GM23338 (cell line): ENCODE measurements around the gene GIPC2. TPM values are rescaled to one million over a fixed set of nuclear protein-coding genes. Genes with fewer than 3 reads are reported as not detected.

Source experiments
- ATAC-seq: fragments of 200-7000 bp; cut with Tn5 transposase; 3 replicates; pipeline ENCODE4 v1.9.1; 2020
- DNase-seq: peaks from one replicate; pipeline ENCODE4 v3.0.0-alpha.2; 2015; ENCODE audit warnings: low spot score
- H2AFZ ChIP-seq: fragments of 200-600 bp; sonication (generic); 2 replicates; pipeline ENCODE4 v1.8.0; 2016; ENCODE audit warnings: antibody characterized with exemption, mild to moderate bottlenecking, moderate library complexity
- H3F3A ChIP-seq: fragments of 200-600 bp; sonication (generic); replicated peaks from 2 replicates; pipeline ENCODE4 v1.8.0; 2017; ENCODE audit warnings: antibody characterized with exemption, mixed run types, low read depth
- H3K27ac ChIP-seq: fragments of 200-600 bp; sonication (generic); 2 replicates; pipeline ENCODE4 v1.6.1; 2016; ENCODE audit warnings: low read depth
- H3K27me3 ChIP-seq: fragments of 200-600 bp; sonication (generic); 2 replicates; pipeline ENCODE4 v1.8.0; 2016; ENCODE audit warnings: mild to moderate bottlenecking, mixed run types, moderate library complexity; ENCODE audit not compliant: insufficient read depth
- H3K36me3 ChIP-seq: fragments of 200-600 bp; sonication (generic); 2 replicates; pipeline ENCODE4 v1.8.0; 2016; ENCODE audit warnings: mild to moderate bottlenecking; ENCODE audit not compliant: insufficient read depth
- H3K4me1 ChIP-seq: fragments of 200-600 bp; sonication (generic); 2 replicates; pipeline ENCODE4 v1.8.0; 2016; ENCODE audit warnings: mild to moderate bottlenecking, moderate library complexity; ENCODE audit not compliant: insufficient read depth
- H3K4me2 ChIP-seq: fragments of 200-600 bp; sonication (generic); 2 replicates; pipeline ENCODE4 v1.7.1; 2017; ENCODE audit warnings: mixed run types
- H3K4me3 ChIP-seq: fragments of 200-600 bp; sonication (generic); 2 replicates; pipeline ENCODE4 v1.6.1; 2016; ENCODE audit warnings: mixed run types
- H3K79me2 ChIP-seq: fragments of 200-600 bp; sonication (generic); replicated peaks from 2 replicates; pipeline ENCODE4 v1.8.0; 2017; ENCODE audit warnings: mild to moderate bottlenecking; ENCODE audit not compliant: insufficient read depth
- H3K9me2 ChIP-seq: fragments of 200-600 bp; sonication (generic); 2 replicates; pipeline ENCODE4 v1.8.0; 2017; ENCODE audit not compliant: insufficient read depth
- H4K20me1 ChIP-seq: fragments of 200-600 bp; sonication (generic); replicated peaks from 2 replicates; pipeline ENCODE4 v1.8.0; 2017; ENCODE audit warnings: mild to moderate bottlenecking; ENCODE audit not compliant: insufficient read depth
- H3K27ac Mint-ChIP-seq: 2 replicates; pipeline ENCODE4 v1.8.0; 2020; ENCODE audit warnings: inconsistent platforms, mild to moderate bottlenecking, moderate library complexity, mixed read lengths
- H3K27me3 Mint-ChIP-seq: 3 replicates; pipeline ENCODE4 v1.8.0; 2022; ENCODE audit warnings: low read depth, mild to moderate bottlenecking, moderate library complexity, mixed read lengths, inconsistent platforms; ENCODE audit not compliant: insufficient read depth, poor library complexity
- H3K36me3 Mint-ChIP-seq: 3 replicates; pipeline ENCODE4 v1.8.0; 2021; ENCODE audit warnings: low read depth, mild to moderate bottlenecking, inconsistent platforms, moderate library complexity, mixed read lengths
- H3K4me1 Mint-ChIP-seq: 3 replicates; pipeline ENCODE4 v1.8.0; 2020; ENCODE audit warnings: mild to moderate bottlenecking, inconsistent platforms, mixed read lengths
- H3K4me3 Mint-ChIP-seq: 3 replicates; pipeline ENCODE4 v1.8.0; 2021; ENCODE audit warnings: moderate library complexity, mild to moderate bottlenecking, inconsistent platforms, mixed read lengths
- H3K9me3 Mint-ChIP-seq: 3 replicates; pipeline ENCODE4 v1.8.0; 2020; ENCODE audit warnings: moderate library complexity, mild to moderate bottlenecking, inconsistent platforms, mixed read lengths
- CREB1 ChIP-seq: fragments of 250-450 bp; sonication (Bioruptor Pico); IDR thresholded peaks from 2 replicates; pipeline ENCODE4 v1.5.0; 2020; ENCODE audit warnings: low read depth, mild to moderate bottlenecking, moderate library complexity
- CTCF ChIP-seq, 2 experiments: fragments of 200-600 bp in 1 of 2; sonication (generic) in 1 of 2; conservative IDR thresholded peaks; 2 replicates each; pipeline versions ENCODE4 v1.5.1 to v1.6.1; 2016 to 2017; ENCODE audit warnings: antibody characterized with exemption in 2 of 2, low read depth in 2 of 2, mild to moderate bottlenecking in 2 of 2, moderate library complexity in 1 of 2
- EZH2 ChIP-seq: fragments of 200-600 bp; sonication (generic); IDR thresholded peaks from one replicate; pipeline ENCODE4 v1.8.0; 2017; ENCODE audit warnings: antibody characterized with exemption, mild to moderate bottlenecking, low read depth; ENCODE audit not compliant: unreplicated experiment
- EZH2phosphoT487 ChIP-seq: fragments of 200-600 bp; sonication (generic); IDR thresholded peaks from one replicate; pipeline ENCODE4 v1.8.1; 2018; ENCODE audit warnings: antibody characterized with exemption; ENCODE audit not compliant: unreplicated experiment
- JUNB ChIP-seq: IDR thresholded peaks from one replicate; pipeline ENCODE4 v1.6.1; 2016; ENCODE audit warnings: antibody characterized with exemption; ENCODE audit not compliant: unreplicated experiment
- NANOG ChIP-seq: IDR thresholded peaks from 2 replicates; pipeline ENCODE4 v1.6.1; 2016; ENCODE audit warnings: antibody characterized with exemption, borderline replicate concordance
- POLR2AphosphoS5 ChIP-seq: IDR thresholded peaks from 2 replicates; pipeline ENCODE4 v1.6.1; 2016; ENCODE audit warnings: antibody characterized with exemption, low read depth
- ZNF114 ChIP-seq: fragments of 250-450 bp; sonication (Bioruptor Pico); IDR thresholded peaks from 2 replicates; pipeline ENCODE4 v1.5.0; 2020; ENCODE audit warnings: mild to moderate bottlenecking, moderate library complexity
- ZNF462 ChIP-seq: fragments of 250-450 bp; sonication (Bioruptor Pico); IDR thresholded peaks from 2 replicates; pipeline ENCODE4 v1.5.0; 2020; ENCODE audit warnings: mild to moderate bottlenecking, moderate library complexity
- polyA plus RNA-seq: library from polyadenylated mRNA; unstranded; fragments of >200 nt; fragmentation: Nextera tagmentation; extraction: Ambion mirVana; gene quantifications from 2 replicates; pipeline ENCODE4 v1.2.1, GENCODE V29; 2016
- total RNA-seq: library from RNA; depleted of rRNA; stranded (reverse); fragments of >200 nt; shearing (Covaris generic); gene quantifications from 2 replicates; pipeline ENCODE4 v1.2.3, GENCODE V29; 2014
- TF ChIP-seq, protein P1 (sequence below): IDR thresholded peaks from one replicate; pipeline ENCODE4 v1.6.1; 2018; ENCODE audit warnings: antibody characterized with exemption; ENCODE audit not compliant: unreplicated experiment
- TF ChIP-seq, protein P2 (sequence below): IDR thresholded peaks from 2 replicates; pipeline ENCODE4 v1.6.1; 2016; ENCODE audit warnings: antibody characterized with exemption

GIPC2 gene
- total and polyA plus RNA-seq, 2 experiments from 2014 or later, result 1.2 to 1.5 TPM

GRCh38 chr1:78091215-78091813, 45.5 kb downstream of the GIPC2 start:
- H3K27ac ChIP-seq, result no peak overlapping the region
- H3K4me1 ChIP-seq, result no peaks in the 10 kb centered on the region
- Mint-ChIP-seq H3K27me3 (no peaks in the 10 kb centered on the region), H3K4me3 (no peak overlapping the region), H3K4me1 (peaks cover 4% of the 10 kb centered on the region; the same call in 1 of the 3 replicates), H3K9me3 (peaks cover 6% of the 10 kb centered on the region; the same call in 2 of the 3 replicates), H3K36me3 (peaks cover 4% of the 10 kb centered on the region; the same call in 1 of the 3 replicates), H3K27ac (no peak overlapping the region)
- no peaks in the 10 kb centered on the region for H3K36me3 ChIP-seq
- no peak overlapping the region for H3K4me3 ChIP-seq
- TF ChIP-seq ZNF462 (CRISPR knock-in tag), result no peak
- TF ChIP-seq JUNB, result no peak
- no peak for TF ChIP-seq CREB1 (CRISPR knock-in tag)
- TF ChIP-seq NANOG, result no peak
- no peak for TF ChIP-seq CTCF (conservative IDR thresholded peaks at IDR 0.05; ENCODE audit: low read depth in 2 of 2)
- no peak for TF ChIP-seq ZNF114 (CRISPR knock-in tag)
- TF ChIP-seq, protein P1, sequence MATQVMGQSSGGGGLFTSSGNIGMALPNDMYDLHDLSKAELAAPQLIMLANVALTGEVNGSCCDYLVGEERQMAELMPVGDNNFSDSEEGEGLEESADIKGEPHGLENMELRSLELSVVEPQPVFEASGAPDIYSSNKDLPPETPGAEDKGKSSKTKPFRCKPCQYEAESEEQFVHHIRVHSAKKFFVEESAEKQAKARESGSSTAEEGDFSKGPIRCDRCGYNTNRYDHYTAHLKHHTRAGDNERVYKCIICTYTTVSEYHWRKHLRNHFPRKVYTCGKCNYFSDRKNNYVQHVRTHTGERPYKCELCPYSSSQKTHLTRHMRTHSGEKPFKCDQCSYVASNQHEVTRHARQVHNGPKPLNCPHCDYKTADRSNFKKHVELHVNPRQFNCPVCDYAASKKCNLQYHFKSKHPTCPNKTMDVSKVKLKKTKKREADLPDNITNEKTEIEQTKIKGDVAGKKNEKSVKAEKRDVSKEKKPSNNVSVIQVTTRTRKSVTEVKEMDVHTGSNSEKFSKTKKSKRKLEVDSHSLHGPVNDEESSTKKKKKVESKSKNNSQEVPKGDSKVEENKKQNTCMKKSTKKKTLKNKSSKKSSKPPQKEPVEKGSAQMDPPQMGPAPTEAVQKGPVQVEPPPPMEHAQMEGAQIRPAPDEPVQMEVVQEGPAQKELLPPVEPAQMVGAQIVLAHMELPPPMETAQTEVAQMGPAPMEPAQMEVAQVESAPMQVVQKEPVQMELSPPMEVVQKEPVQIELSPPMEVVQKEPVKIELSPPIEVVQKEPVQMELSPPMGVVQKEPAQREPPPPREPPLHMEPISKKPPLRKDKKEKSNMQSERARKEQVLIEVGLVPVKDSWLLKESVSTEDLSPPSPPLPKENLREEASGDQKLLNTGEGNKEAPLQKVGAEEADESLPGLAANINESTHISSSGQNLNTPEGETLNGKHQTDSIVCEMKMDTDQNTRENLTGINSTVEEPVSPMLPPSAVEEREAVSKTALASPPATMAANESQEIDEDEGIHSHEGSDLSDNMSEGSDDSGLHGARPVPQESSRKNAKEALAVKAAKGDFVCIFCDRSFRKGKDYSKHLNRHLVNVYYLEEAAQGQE, result no peak
- no peak for TF ChIP-seq EZH2
- TF ChIP-seq, protein P2, sequence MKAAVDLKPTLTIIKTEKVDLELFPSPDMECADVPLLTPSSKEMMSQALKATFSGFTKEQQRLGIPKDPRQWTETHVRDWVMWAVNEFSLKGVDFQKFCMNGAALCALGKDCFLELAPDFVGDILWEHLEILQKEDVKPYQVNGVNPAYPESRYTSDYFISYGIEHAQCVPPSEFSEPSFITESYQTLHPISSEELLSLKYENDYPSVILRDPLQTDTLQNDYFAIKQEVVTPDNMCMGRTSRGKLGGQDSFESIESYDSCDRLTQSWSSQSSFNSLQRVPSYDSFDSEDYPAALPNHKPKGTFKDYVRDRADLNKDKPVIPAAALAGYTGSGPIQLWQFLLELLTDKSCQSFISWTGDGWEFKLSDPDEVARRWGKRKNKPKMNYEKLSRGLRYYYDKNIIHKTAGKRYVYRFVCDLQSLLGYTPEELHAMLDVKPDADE, result no peak
- no peak for TF ChIP-seq EZH2phosphoT487
- TF ChIP-seq POLR2AphosphoS5, result no peak
- no peaks in the 10 kb centered on the region for H3K79me2 ChIP-seq
- H3K4me2 ChIP-seq, result no peak overlapping the region
- DNase-seq, result peak; percentile 62
- H3K27me3 ChIP-seq, result no peaks in the 10 kb centered on the region
- ATAC-seq, result peak; percentile 88
- no peaks in the 10 kb centered on the region for H3F3A ChIP-seq
- no peak overlapping the region; the same call in 1 of the 2 replicates for H2AFZ ChIP-seq
- no peaks in the 10 kb centered on the region for H4K20me1 ChIP-seq
- no peaks in the 10 kb centered on the region for H3K9me2 ChIP-seq
